Measurements from ENCODE around the gene ACTR2.

- TF ChIP-seq CTCF (IDR thresholded peaks at IDR 0.05 in 4 of 5, conservative IDR thresholded peaks at IDR 0.05 in 1 of 5) (no peak), POLR2A (IDR thresholded peaks at IDR 0.05) (no peak)
These were observed 45.7 kb downstream of the ACTR2 start for GRCh38 chr2:65273344-65273743.

Measured in gastrocnemius medialis (tissue), 4 donors.